Tongue (tissue), 2 donors: ENCODE measurements around the gene LEFTY2. TPM values are rescaled to one million over a fixed set of nuclear protein-coding genes. Genes with fewer than 3 reads are reported as not detected.
A peak's percentile ranks its signal among the peaks of the same experiment; 100 is the strongest.
"Not testable (repeated sequence)": the region's sequence is repeated elsewhere in the genome, so short reads cannot be mapped to it uniquely, and the experiment has no call there.

Experiments
- DNase-seq: peaks from one replicate; pipeline ENCODE4 v3.0.0-alpha.2; 2015
- total RNA-seq: library from RNA; depleted of rRNA; stranded (reverse); fragments of >200 nt; gene quantifications from one replicate; pipeline ENCODE4 v1.2.3, GENCODE V29; 2014

Gene LEFTY2
- 2.6 TPM for total RNA-seq

- peak; percentile 85 for DNase-seq
These were observed at the start of gene LEFTY2 for GRCh38 chr1:225941187-225941941. Gene LEFTY2, minus strand, starts transcription at chr1:225941220. Its CDS starts 80 bp downstream, at chr1:225941140.

- peak; percentile 66 for DNase-seq
These were observed 46.7 kb upstream of the LEFTY2 start for GRCh38 chr1:225987491-225988316.

GRCh38 chr1:225981714-225982113 is 40.7 kb upstream of the LEFTY2 start:
- DNase-seq = no peak

GRCh38 chr1:225980005-225980836 is 39.2 kb upstream of the LEFTY2 start:
- no peak for DNase-seq

- DNase-seq = no peak
These were observed 38.4 kb upstream of the LEFTY2 start for GRCh38 chr1:225979421-225979820.

GRCh38 chr1:225977937-225978748 is 37.1 kb upstream of the LEFTY2 start:
- no peak for DNase-seq

- not testable (repeated sequence) for DNase-seq
These were observed 34.1 kb upstream of the LEFTY2 start for GRCh38 chr1:225975146-225975545.

GRCh38 chr1:225974454-225974853 is 33.4 kb upstream of the LEFTY2 start:
- no peak for DNase-seq

- no peak for DNase-seq
These were observed 32.1 kb upstream of the LEFTY2 start for GRCh38 chr1:225973158-225973557.

GRCh38 chr1:225972344-225973152 is 31.5 kb upstream of the LEFTY2 start:
- DNase-seq = no peak

- DNase-seq = not testable (repeated sequence)
These were observed 29.7 kb upstream of the LEFTY2 start for GRCh38 chr1:225970592-225971157.

- not testable (repeated sequence) for DNase-seq
These were observed 28.7 kb upstream of the LEFTY2 start for GRCh38 chr1:225969751-225970150.

- no peak for DNase-seq
These were observed 24.2 kb upstream of the LEFTY2 start for GRCh38 chr1:225965231-225965630.

GRCh38 chr1:225963735-225964530 is 22.9 kb upstream of the LEFTY2 start:
- DNase-seq = no peak

- no peak for DNase-seq
These were observed 21.5 kb upstream of the LEFTY2 start for GRCh38 chr1:225962440-225962975.

- DNase-seq = no peak
These were observed 20.8 kb upstream of the LEFTY2 start for GRCh38 chr1:225961659-225962439.

GRCh38 chr1:225958041-225958440 is 17.0 kb upstream of the LEFTY2 start:
- no peak for DNase-seq

- DNase-seq = no peak
These were observed 13.7 kb upstream of the LEFTY2 start for GRCh38 chr1:225954753-225955152.
